ENCODE results near the gene PPP1R3E.
"Not testable (repeated sequence)": the region's sequence is repeated elsewhere in the genome, so short reads cannot be mapped to it uniquely, and the experiment has no call there.

PPP1R3E gene

GRCh38 chr14:23326491-23327332, 24.1 kb upstream of the PPP1R3E start:
- TF ChIP-seq CTCF (IDR thresholded peaks at IDR 0.05; ENCODE audit: extremely low read depth, missing control alignments): no peak
- no peak for DNase-seq (ENCODE audit: low spot score)

GRCh38 chr14:23325746-23326145, 23.1 kb upstream of the PPP1R3E start:
- DNase-seq (ENCODE audit: low spot score): not testable (repeated sequence)

- no peak for TF ChIP-seq CTCF (IDR thresholded peaks at IDR 0.05; ENCODE audit: extremely low read depth, missing control alignments)
- no peak for DNase-seq (ENCODE audit: low spot score)
Observed at GRCh38 chr14:23324993-23325392, 22.3 kb upstream of the PPP1R3E start.

GRCh38 chr14:23324455-23324846, 21.8 kb upstream of the PPP1R3E start:
- no peak for DNase-seq (ENCODE audit: low spot score)
- TF ChIP-seq CTCF (IDR thresholded peaks at IDR 0.05; ENCODE audit: extremely low read depth, missing control alignments): no peak

GRCh38 chr14:23323838-23324454, 21.3 kb upstream of the PPP1R3E start:
- DNase-seq (ENCODE audit: low spot score): no peak
- TF ChIP-seq CTCF (IDR thresholded peaks at IDR 0.05; ENCODE audit: extremely low read depth, missing control alignments): no peak

- DNase-seq (ENCODE audit: low spot score): no peak
Observed at GRCh38 chr14:23322568-23323517, 20.2 kb upstream of the PPP1R3E start.

More at GRCh38 chr14:23322568-23323517, 20.2 kb upstream of the PPP1R3E start:
- no peak for TF ChIP-seq CTCF (IDR thresholded peaks at IDR 0.05; ENCODE audit: extremely low read depth, missing control alignments)
